HG02938 (cell line): Measurements from ENCODE around the gene BYSL.
"Not testable (repeated sequence)": the region's sequence is repeated elsewhere in the genome, so short reads cannot be mapped to it uniquely, and the experiment has no call there.

ENCODE experiments used
- ATAC-seq: cut with Tn5 transposase; IDR thresholded peaks from one replicate; pipeline ENCODE4 v1.9.1; 2021; ENCODE audit warnings: mild to moderate bottlenecking, moderate library complexity; ENCODE audit not compliant: unreplicated experiment

BYSL gene

GRCh38 chr6:41941280-41942066 lies 20.2 kb downstream of the BYSL start, which contains the start of gene CCND3:
CCND3 (minus strand) TSS chr6:41941808; CDS start chr6:41941649, 159 bp downstream.
- peak; percentile 85 for ATAC-seq

GRCh38 chr6:41942067-41942851 lies 21.0 kb downstream of the BYSL start:
- ATAC-seq: peak; percentile 20

- not testable (repeated sequence) for ATAC-seq
These were observed 21.6 kb downstream of the BYSL start for GRCh38 chr6:41942882-41943281.

- ATAC-seq: no peak
These were observed 22.2 kb downstream of the BYSL start for GRCh38 chr6:41943456-41943855.

- ATAC-seq: no peak
These were observed 26.4 kb downstream of the BYSL start for GRCh38 chr6:41947581-41948220.

- no peak for ATAC-seq
These were observed 33.4 kb downstream of the BYSL start for GRCh38 chr6:41954668-41955067.

- no peak for ATAC-seq
These were observed 34.1 kb downstream of the BYSL start for GRCh38 chr6:41955412-41955811.

- no peak for ATAC-seq
These were observed 35.8 kb downstream of the BYSL start for GRCh38 chr6:41957117-41957516.

- no peak for ATAC-seq
These were observed 36.9 kb downstream of the BYSL start for GRCh38 chr6:41958022-41958856.

GRCh38 chr6:41960028-41960427 lies 38.7 kb downstream of the BYSL start:
- no peak for ATAC-seq

- no peak for ATAC-seq
These were observed 42.1 kb downstream of the BYSL start for GRCh38 chr6:41963371-41963770.

GRCh38 chr6:41964201-41964887 lies 43.0 kb downstream of the BYSL start:
- ATAC-seq: no peak

GRCh38 chr6:41965429-41966213 lies 44.3 kb downstream of the BYSL start:
- no peak for ATAC-seq

GRCh38 chr6:41966214-41966920 lies 45.1 kb downstream of the BYSL start:
- ATAC-seq: no peak

- ATAC-seq: no peak
These were observed 45.6 kb downstream of the BYSL start for GRCh38 chr6:41966961-41967311.

- ATAC-seq: no peak
These were observed 46.3 kb downstream of the BYSL start for GRCh38 chr6:41967312-41968287.

- ATAC-seq: no peak
These were observed 49.1 kb downstream of the BYSL start for GRCh38 chr6:41970436-41970846.

- no peak for ATAC-seq
These were observed 51.5 kb downstream of the BYSL start for GRCh38 chr6:41972826-41973225.
